GM18499 (cell line): ENCODE measurements around the gene NCMAP.
"Not testable (repeated sequence)": the region's sequence is repeated elsewhere in the genome, so short reads cannot be mapped to it uniquely, and the experiment has no call there.

Experiments
- ATAC-seq: cut with Tn5 transposase; IDR thresholded peaks from one replicate; pipeline ENCODE4 v1.9.1; 2021; ENCODE audit warnings: moderate number of reproducible peaks; ENCODE audit not compliant: insufficient read depth, unreplicated experiment

The NCMAP gene

GRCh38 chr1:24540906-24541710 is 14.8 kb upstream of the NCMAP start:
- ATAC-seq: no peak

- ATAC-seq: no peak
Measured at GRCh38 chr1:24541711-24542346, 14.1 kb upstream of the NCMAP start.

- no peak for ATAC-seq
Measured at GRCh38 chr1:24544239-24544638, 11.6 kb upstream of the NCMAP start.

GRCh38 chr1:24545662-24546061 is 10.2 kb upstream of the NCMAP start:
- no peak for ATAC-seq

- ATAC-seq: no peak
Measured at GRCh38 chr1:24547195-24547594, 8.7 kb upstream of the NCMAP start.

GRCh38 chr1:24548070-24548469 is 7.8 kb upstream of the NCMAP start:
- ATAC-seq: no peak

- not testable (repeated sequence) for ATAC-seq
Measured at GRCh38 chr1:24549210-24549609, 6.7 kb upstream of the NCMAP start.

- no peak for ATAC-seq
Measured at GRCh38 chr1:24551290-24551959, 4.5 kb upstream of the NCMAP start.

GRCh38 chr1:24551960-24552571 is 3.8 kb upstream of the NCMAP start:
- no peak for ATAC-seq

GRCh38 chr1:24553931-24554330 is 2.0 kb upstream of the NCMAP start:
- no peak for ATAC-seq

GRCh38 chr1:24554714-24555113 is 1.2 kb upstream of the NCMAP start:
- no peak for ATAC-seq

GRCh38 chr1:24556414-24556795 is 518 bp downstream of the NCMAP start:
- ATAC-seq: no peak

- no peak for ATAC-seq
Measured at GRCh38 chr1:24557220-24557619, 1.3 kb downstream of the NCMAP start.

GRCh38 chr1:24557711-24558131 is 1.8 kb downstream of the NCMAP start:
- no peak for ATAC-seq

- no peak for ATAC-seq
Measured at GRCh38 chr1:24558455-24558854, 2.6 kb downstream of the NCMAP start.

- no peak for ATAC-seq
Measured at GRCh38 chr1:24558902-24559791, 3.3 kb downstream of the NCMAP start.

- ATAC-seq: no peak
Measured at GRCh38 chr1:24560361-24560760, 4.5 kb downstream of the NCMAP start.

GRCh38 chr1:24562625-24563024 is 6.7 kb downstream of the NCMAP start:
- no peak for ATAC-seq

- ATAC-seq: no peak
Measured at GRCh38 chr1:24564695-24565094, 8.8 kb downstream of the NCMAP start.
